Subcutaneous adipose tissue (tissue), 4 donors: ENCODE measurements around the gene NFKBIE. TPM values are rescaled to one million over a fixed set of nuclear protein-coding genes. Genes with fewer than 3 reads are reported as not detected.

Experiments used
- CTCF ChIP-seq: fragments of 450-650 bp; IDR thresholded peaks from one replicate; pipeline ENCODE4 v1.5.1; 2016; ENCODE audit warnings: low read depth, mild to moderate bottlenecking, control low read depth, antibody characterized with exemption, moderate library complexity
- total RNA-seq, 4 donors: library from RNA; depleted of rRNA; stranded (reverse); fragments of >200 nt; gene quantifications; one replicate each; pipeline ENCODE4 v1.1.0, GENCODE V29; 2016

Gene NFKBIE
- total RNA-seq, 4 donors from 2014 or later: 2.1 to 9.0 (median 5.5) TPM

- TF ChIP-seq CTCF: no peak
These were observed 6.4 kb downstream of the NFKBIE start for GRCh38 chr6:44258921-44259320.

GRCh38 chr6:44258325-44258863, 7.0 kb downstream of the NFKBIE start:
- no peak for TF ChIP-seq CTCF

GRCh38 chr6:44257753-44258324, 7.5 kb downstream of the NFKBIE start:
- TF ChIP-seq CTCF: no peak

- no peak for TF ChIP-seq CTCF
These were observed 8.2 kb downstream of the NFKBIE start, which contains the start of gene SLC35B2 for GRCh38 chr6:44257025-44257752. TSS of gene SLC35B2 (minus strand) at chr6:44257528. CDS start at chr6:44257410, 118 bp downstream.

- no peak for TF ChIP-seq CTCF
These were observed 8.7 kb downstream of the NFKBIE start for GRCh38 chr6:44256775-44257024.

- no peak for TF ChIP-seq CTCF
These were observed 9.2 kb downstream of the NFKBIE start for GRCh38 chr6:44255871-44256774.
